Measurements from ENCODE around the gene RPL31. TPM values are rescaled to one million over a fixed set of nuclear protein-coding genes. Genes with fewer than 3 reads are reported as not detected.
A peak's percentile ranks its signal among the peaks of the same experiment; 100 is the strongest.

RPL31 gene
- total and polyA plus RNA-seq, 9 of the 15 experiments (the other 6 are each of a cell fraction or from before 2014, with no cell fraction given), result 1,176 to 6,037 (median 2,997) TPM

DNA sequence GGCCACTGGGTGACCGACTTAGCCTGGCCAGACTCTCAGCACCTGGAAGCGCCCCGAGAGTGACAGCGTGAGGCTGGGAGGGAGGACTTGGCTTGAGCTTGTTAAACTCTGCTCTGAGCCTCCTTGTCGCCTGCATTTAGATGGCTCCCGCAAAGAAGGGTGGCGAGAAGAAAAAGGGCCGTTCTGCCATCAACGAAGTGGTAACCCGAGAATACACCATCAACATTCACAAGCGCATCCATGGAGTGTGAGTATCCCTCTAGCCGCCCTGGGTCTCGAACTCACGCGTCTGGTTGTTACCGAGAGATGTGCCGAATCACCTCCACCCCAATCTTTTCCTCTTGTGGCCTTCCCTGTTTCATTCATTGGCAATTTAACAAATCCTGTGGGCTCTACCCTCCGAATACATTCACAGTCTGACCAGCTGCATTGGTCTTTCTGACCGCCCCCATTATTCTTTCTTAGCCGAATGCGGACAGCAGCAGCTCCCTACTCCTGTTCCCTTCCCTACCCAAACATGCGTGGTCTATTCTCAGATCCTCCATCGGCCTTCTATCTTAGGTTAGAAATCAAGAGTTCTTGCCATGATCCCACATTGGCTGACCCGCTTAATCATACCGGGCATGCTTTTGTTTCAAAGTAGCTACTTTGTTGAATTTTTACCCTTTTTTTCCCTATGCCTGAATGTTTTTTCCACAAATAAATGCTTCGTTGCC lies 631 bp downstream of the RPL31 start (continued):
- TF ChIP-seq, protein P1, sequence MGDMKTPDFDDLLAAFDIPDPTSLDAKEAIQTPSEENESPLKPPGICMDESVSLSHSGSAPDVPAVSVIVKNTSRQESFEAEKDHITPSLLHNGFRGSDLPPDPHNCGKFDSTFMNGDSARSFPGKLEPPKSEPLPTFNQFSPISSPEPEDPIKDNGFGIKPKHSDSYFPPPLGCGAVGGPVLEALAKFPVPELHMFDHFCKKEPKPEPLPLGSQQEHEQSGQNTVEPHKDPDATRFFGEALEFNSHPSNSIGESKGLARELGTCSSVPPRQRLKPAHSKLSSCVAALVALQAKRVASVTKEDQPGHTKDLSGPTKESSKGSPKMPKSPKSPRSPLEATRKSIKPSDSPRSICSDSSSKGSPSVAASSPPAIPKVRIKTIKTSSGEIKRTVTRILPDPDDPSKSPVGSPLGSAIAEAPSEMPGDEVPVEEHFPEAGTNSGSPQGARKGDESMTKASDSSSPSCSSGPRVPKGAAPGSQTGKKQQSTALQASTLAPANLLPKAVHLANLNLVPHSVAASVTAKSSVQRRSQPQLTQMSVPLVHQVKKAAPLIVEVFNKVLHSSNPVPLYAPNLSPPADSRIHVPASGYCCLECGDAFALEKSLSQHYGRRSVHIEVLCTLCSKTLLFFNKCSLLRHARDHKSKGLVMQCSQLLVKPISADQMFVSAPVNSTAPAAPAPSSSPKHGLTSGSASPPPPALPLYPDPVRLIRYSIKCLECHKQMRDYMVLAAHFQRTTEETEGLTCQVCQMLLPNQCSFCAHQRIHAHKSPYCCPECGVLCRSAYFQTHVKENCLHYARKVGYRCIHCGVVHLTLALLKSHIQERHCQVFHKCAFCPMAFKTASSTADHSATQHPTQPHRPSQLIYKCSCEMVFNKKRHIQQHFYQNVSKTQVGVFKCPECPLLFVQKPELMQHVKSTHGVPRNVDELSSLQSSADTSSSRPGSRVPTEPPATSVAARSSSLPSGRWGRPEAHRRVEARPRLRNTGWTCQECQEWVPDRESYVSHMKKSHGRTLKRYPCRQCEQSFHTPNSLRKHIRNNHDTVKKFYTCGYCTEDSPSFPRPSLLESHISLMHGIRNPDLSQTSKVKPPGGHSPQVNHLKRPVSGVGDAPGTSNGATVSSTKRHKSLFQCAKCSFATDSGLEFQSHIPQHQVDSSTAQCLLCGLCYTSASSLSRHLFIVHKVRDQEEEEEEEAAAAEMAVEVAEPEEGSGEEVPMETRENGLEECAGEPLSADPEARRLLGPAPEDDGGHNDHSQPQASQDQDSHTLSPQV (IDR thresholded peaks at IDR 0.05), result no peak

DNA sequence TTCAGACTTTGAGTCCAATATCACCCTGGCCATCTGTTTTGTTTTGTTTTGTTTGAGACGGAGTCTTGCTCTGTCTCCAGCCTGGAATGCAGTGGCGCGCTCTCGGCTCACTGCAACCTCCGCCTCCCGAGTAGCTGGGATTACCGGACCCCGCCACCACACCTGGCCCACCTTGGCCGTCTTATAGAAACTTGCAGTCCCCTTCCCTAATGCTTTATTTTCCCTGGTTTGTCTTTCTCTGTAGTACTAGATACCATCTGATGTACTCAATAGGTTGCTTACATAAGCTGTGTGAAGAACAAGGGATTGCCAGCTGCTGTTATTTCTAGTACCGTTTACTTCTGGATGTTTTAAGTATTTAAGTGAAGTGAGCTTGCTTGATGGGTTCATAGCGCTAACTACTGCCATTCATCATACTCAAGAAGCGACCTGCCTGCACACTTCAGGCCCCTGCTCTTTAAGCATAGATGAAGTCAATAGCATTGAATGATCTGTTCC lies 1.2 kb downstream of the RPL31 start:
- Histone ChIP-seq H3K4me3 (peak overlapping the region; percentile 86), H3K4me1 (replicated peaks in 1 of 2; ENCODE audit: control insufficient read depth in 2 of 2, insufficient read depth in 2 of 2, low read length in 2 of 2) (peaks cover 18% of the 10 kb centered on the region in 2 experiments; a peak in 4 of 5 replicates), H2AFZ (ENCODE audit: low read depth, low read length) (no peak overlapping the region), H3K36me3 (ENCODE audit: control insufficient read depth, insufficient read depth, low read length) (peaks cover 59% of the 10 kb centered on the region), H3K9me3 (replicated peaks; ENCODE audit: control insufficient read depth, insufficient read depth, low read depth, low read length) (no peaks in the 10 kb centered on the region), H3K9me1 (ENCODE audit: control insufficient read depth, insufficient read depth, low read length) (no peaks in the 10 kb centered on the region), H3K27ac (ENCODE audit: extremely low read depth, low read depth, low read length) (peak overlapping the region; percentile 85), H3K79me2 (ENCODE audit: control insufficient read depth, insufficient read depth, low read length) (peaks cover 54% of the 10 kb centered on the region), H3K4me2 (ENCODE audit: insufficient read depth, low read length) (peak overlapping the region; percentile 94), H3K27me3 (ENCODE audit: control insufficient read depth in 2 of 2, insufficient read depth in 2 of 2, low read length in 2 of 2) (no peaks in the 10 kb centered on the region), H3K9ac (ENCODE audit: insufficient read depth in 1 of 2, low read depth in 2 of 2, low read length in 2 of 2) (peak overlapping the region; percentile 83 to 99), H4K20me1 (replicated peaks; ENCODE audit: control insufficient read depth, insufficient read depth, low read length) (peaks cover 25% of the 10 kb centered on the region; the same call in 1 of the 2 replicates)
- no TSS peak for BruUV-seq (replicated peaks)
- intact Hi-C loops (cut with micrococcal nuclease), result no loop called here
- in situ Hi-C loops (cut with MboI), result no loop called here
- POLR2A ChIA-PET, result interaction anchor here (0.5 to 2.5 kb wide), 9 partner anchors 9 to 944 kb away, joined by 3 to 17 read pairs (median 3); partner anchors contain the start of genes MAP4K4 and RNF149
- ATAC-seq, result peak; percentile 11; the same call in 1 of the 3 replicates
- peak in 1 of 4 experiments; percentile 32 for DNase-seq (ENCODE audit: extremely low read depth in 1 of 4, low spot score in 3 of 4)
- CTCF ChIA-PET (ENCODE audit: low intra/inter-chr PET ratio), result no interaction called here
- 4% methylated on average over 12 of the region's 12 CpGs for WGBS (ENCODE audit: insufficient coverage, low coverage, missing lambda C conversion rate)
- no peak for FAIRE-seq
- peak; percentile 18 for TF ChIP-seq MEIS2 (IDR thresholded peaks at IDR 0.05; ENCODE audit: partially characterized antibody)
- TF ChIP-seq, protein P2, sequence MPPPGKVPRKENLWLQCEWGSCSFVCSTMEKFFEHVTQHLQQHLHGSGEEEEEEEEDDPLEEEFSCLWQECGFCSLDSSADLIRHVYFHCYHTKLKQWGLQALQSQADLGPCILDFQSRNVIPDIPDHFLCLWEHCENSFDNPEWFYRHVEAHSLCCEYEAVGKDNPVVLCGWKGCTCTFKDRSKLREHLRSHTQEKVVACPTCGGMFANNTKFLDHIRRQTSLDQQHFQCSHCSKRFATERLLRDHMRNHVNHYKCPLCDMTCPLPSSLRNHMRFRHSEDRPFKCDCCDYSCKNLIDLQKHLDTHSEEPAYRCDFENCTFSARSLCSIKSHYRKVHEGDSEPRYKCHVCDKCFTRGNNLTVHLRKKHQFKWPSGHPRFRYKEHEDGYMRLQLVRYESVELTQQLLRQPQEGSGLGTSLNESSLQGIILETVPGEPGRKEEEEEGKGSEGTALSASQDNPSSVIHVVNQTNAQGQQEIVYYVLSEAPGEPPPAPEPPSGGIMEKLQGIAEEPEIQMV (tag; conservative IDR thresholded peaks at IDR 0.05; ENCODE audit: low read depth), result no peak
- TF ChIP-seq PURB (CRISPR knock-in tag; IDR thresholded peaks at IDR 0.05; ENCODE audit: low read depth), result no peak
- TF ChIP-seq NUFIP1 (IDR thresholded peaks at IDR 0.05; ENCODE audit: partially characterized antibody), result peak; percentile 32
- TF ChIP-seq, protein P3, sequence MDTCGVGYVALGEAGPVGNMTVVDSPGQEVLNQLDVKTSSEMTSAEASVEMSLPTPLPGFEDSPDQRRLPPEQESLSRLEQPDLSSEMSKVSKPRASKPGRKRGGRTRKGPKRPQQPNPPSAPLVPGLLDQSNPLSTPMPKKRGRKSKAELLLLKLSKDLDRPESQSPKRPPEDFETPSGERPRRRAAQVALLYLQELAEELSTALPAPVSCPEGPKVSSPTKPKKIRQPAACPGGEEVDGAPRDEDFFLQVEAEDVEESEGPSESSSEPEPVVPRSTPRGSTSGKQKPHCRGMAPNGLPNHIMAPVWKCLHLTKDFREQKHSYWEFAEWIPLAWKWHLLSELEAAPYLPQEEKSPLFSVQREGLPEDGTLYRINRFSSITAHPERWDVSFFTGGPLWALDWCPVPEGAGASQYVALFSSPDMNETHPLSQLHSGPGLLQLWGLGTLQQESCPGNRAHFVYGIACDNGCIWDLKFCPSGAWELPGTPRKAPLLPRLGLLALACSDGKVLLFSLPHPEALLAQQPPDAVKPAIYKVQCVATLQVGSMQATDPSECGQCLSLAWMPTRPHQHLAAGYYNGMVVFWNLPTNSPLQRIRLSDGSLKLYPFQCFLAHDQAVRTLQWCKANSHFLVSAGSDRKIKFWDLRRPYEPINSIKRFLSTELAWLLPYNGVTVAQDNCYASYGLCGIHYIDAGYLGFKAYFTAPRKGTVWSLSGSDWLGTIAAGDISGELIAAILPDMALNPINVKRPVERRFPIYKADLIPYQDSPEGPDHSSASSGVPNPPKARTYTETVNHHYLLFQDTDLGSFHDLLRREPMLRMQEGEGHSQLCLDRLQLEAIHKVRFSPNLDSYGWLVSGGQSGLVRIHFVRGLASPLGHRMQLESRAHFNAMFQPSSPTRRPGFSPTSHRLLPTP (IDR thresholded peaks at IDR 0.05; ENCODE audit: borderline replicate concordance, extremely low read depth, insufficient read length), result no peak
- TF ChIP-seq SIN3B (IDR thresholded peaks at IDR 0.05; ENCODE audit: low read depth), result 0 out of 2 replicates have a peak, but pooled peaks have one; percentile 4
